ENCODE measurements around the gene MAK. TPM values are rescaled to one million over a fixed set of nuclear protein-coding genes. Genes with fewer than 3 reads are reported as not detected.
"Not testable (repeated sequence)": the region's sequence is repeated elsewhere in the genome, so short reads cannot be mapped to it uniquely, and the experiment has no call there.

MAK gene
- 0.10 and 0.17 TPM in 2 replicates for total RNA-seq

DNA sequence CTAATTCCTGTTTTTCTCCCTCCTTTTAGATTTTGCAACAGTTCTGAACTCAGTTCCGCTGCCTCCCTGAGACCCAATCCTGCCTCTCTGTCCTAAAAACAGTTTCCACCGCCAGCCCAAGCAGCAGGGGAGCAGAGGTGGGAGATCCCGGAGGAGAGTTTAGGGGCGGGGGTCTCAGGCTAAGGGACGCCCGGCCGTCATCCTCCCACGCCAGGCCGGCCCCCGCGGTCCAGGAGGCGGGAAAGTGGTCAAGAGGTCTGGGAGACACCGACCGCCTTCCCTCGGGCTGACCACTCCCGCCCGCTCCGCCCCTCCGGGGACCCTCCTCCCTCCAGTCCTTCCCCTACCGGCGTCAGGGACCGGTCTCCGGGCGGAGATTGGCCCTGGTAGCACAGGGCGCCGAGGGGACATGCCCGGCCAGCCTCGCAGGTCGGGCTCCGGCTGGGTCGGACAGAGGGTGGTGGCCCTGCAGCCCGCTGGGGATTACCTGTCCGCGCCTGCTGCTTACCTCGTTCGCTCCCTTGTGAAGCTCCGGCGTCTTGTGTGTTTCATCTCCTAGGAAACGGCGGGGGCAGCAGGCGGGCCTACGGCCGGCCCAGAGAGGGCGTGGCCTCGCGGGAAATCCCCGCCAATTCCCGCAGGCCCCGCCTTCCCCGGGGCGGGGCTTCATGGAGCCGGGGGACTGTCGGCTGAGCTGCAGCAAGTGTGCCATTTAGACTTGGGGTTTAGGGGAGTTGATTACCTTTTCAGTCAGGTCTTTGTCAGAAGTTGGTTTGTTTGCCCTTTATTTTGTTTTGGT lies at the start of gene MAK:
TSS of gene MAK (minus strand) at position 545 of the 799 bp plus-strand sequence. CDS start 7,891 bp downstream, outside the sequence.
- peak; percentile 82 for DNase-seq (ENCODE audit: low read depth)

- DNase-seq (ENCODE audit: low read depth), result peak; percentile 75
Measured at GRCh38 chr6:10886691-10887502, 48.6 kb upstream of the MAK start, which contains the start of gene SYCP2L. SYCP2L (plus strand) TSS chr6:10887052; CDS start chr6:10887127, 75 bp downstream.

GRCh38 chr6:10886365-10886690 lies 48.0 kb upstream of the MAK start:
- not testable (repeated sequence) for DNase-seq (ENCODE audit: low read depth)

GRCh38 chr6:10884245-10884972 lies 46.1 kb upstream of the MAK start:
- DNase-seq (ENCODE audit: low read depth), result no peak

DNA sequence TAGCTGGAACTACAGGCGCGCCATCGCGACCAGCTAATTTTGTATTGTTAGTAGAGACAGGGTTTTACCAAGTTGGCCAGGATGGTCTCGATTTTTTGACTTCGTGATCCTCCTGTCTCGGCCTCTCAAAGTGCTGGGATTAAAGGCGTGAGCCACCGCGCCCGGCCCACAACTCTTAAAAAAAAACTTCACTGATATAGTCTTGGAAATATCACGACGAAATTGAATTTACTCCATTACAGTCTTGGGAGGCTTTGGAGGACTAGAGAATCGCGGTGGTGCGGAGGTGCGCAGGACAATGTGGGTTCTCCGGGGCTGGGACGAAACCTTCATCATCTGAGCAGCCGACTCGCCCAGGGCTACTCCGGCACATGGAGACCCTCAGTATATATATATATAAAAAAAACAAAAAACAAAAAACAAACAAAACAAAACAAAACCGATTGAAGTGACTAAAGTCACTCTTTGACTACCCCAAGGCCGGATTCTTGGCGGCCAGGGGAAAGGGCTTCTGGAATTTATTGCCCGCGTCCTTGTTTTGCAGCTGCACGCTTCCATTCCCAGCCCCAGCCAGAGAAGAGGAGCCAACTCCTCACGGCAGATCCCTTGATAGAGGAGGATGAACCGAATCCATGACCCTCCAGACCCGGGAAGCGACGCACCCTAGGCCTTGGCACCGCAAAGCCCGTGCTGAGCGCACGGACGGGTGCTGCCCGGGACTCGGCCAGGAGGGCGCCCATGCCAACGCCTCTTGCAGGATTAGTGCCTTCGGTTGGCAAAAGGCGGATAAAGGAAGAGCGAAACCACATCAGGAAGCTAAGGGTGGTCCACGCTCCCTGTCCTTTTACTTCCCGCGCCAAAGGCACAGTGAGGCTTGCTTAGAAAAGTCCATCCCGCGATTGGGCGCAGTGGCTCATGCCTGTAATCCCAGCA lies 45.2 kb upstream of the MAK start:
- DNase-seq (ENCODE audit: low read depth), result no peak

GRCh38 chr6:10882657-10883171 lies 44.4 kb upstream of the MAK start:
- DNase-seq (ENCODE audit: low read depth), result no peak

- DNase-seq (ENCODE audit: low read depth), result not testable (repeated sequence)
Measured at GRCh38 chr6:10882253-10882630, 43.9 kb upstream of the MAK start.

DNA sequence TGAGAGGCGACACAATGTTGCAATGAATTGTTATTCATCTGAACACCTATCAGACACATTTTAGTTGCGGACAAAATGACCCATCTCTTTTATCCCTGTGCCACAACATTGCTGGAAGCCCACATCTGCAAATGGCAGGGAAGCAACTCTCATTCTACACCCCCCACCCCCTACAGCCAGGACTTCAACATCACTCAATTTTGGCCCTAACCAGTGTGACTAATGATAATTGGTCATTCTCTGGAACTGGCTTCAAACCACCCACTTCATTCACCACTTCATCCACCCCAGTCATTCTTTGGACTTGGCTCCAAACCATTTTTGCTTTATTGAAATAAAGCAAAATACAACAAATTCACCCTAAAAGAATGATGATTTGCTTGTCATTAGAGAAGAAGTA lies 42.0 kb upstream of the MAK start:
- DNase-seq (ENCODE audit: low read depth), result no peak

DNA sequence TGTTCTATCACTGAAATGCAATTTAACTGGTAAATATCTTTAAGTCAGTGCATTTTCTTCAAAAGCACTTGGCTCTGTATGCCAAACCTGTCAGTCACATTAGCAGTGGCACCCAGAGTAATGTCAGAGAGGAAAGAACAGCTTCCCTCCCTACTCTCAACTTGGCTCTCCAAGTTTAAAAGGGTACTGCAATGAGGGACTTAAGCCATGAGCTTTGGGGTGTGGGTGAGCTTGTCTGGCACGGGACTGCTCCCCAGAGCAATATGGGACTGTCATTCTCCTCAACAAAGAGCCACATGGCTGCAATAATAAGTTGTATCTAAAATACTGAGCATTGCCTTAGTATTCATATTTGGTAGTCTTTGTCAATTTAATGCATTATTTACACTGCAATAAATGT lies 39.5 kb upstream of the MAK start:
- DNase-seq (ENCODE audit: low read depth), result no peak

DNA sequence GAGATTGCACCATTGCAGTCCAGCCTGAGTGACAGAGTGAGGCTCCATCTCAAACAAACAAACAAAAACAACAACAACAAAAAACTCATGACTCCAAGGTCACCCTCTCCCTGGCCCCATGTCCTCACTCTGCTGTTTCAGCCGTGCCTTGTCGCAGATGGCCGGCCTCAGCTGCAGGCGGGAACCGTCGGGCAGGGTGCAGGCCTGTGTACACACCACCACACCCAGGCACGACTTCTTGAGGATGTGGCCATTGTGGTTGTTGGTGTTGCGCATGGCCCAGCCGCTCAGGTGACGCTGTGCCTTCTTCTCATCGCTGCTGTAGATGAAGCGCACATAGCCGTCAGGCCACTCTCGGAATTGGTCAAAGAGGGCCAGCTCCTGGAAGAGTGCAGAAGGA lies 38.7 kb upstream of the MAK start:
- DNase-seq (ENCODE audit: low read depth), result no peak

- no peak for DNase-seq (ENCODE audit: low read depth)
Measured at GRCh38 chr6:10875026-10875425, 36.7 kb upstream of the MAK start.

DNA sequence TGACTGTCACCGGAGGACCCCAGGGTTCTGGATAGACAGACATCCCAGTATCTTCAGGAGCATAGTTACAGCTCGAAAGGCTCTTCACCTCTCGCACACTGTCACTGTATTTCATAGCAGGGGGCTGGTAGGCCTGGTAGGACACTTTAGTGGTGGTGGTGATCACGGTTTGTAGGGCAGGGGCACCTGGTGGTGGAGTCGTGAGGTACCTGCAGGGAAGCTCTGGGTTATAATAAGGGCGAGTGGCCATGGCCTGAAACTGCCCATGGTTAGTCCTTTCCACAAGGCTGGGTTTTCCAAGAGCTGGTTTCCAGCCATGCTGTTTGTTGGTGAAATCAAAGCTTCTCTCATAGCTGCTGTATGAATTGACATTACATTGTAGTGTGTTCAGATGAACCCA lies 35.9 kb upstream of the MAK start:
- no peak for DNase-seq (ENCODE audit: low read depth)

DNA sequence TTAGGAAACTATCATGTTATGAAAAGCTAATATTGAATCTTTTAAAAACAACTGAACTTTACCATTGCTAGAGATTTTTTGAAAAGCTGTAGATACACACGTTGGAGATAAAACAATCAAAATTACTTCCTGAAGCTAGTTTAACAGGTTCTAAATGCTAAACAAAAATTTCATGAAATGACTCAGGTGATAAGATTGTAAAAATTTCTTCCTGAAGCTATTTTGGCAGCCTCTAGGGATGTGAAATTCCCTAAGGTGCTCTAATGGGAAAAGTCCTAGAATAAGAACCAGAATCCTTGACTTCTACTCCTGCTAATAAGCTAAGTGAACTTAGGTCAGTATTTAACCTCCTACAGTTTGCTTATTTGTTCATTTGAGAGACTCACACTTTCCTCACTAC lies 35.0 kb upstream of the MAK start:
- peak; percentile 43 for DNase-seq (ENCODE audit: low read depth)

GRCh38 chr6:10867952-10868351 lies 29.6 kb upstream of the MAK start:
- DNase-seq (ENCODE audit: low read depth), result no peak

- DNase-seq (ENCODE audit: low read depth), result not testable (repeated sequence)
Measured at GRCh38 chr6:10866709-10867108, 28.4 kb upstream of the MAK start.

- DNase-seq (ENCODE audit: low read depth), result not testable (repeated sequence)
Measured at GRCh38 chr6:10863031-10863430, 24.7 kb upstream of the MAK start.

DNA sequence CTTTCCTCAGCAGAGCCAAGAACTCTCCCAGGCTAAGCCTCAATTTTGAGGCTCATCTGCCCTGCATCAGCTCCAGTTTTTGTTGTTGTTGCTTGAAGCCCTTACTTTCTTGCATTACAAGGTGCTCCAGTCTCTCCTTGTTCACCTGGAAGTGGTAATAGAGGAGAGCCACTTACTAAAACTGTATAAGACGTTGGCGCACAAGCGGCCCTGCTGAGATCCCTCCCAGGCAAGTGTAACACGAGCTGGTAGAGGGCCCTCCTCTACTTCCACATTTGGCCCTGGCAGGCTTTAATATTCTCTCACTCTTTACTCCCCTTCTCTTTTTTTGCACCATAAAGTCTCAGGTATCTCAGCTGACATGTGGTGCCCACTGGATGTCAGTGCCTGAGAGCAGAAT lies 24.0 kb upstream of the MAK start:
- no peak for DNase-seq (ENCODE audit: low read depth)

DNA sequence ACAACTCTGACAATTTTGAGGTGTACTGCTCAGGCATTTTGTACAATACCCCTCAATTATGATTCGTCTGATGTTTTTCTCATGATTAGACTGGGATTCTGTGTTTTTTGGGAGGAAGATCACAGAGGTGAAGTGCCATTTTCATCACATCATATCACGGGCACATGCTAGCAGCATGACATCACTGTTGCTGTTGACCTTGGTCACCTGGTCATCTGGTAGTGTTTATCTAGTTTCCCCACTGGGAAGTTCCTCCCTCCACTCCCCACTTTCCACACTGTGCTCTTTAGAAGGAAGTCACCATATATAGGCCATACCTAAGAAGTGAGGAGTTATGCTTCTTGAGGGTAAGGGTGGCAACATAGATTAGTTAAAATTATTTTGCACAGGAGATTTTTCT lies 22.7 kb upstream of the MAK start:
- DNase-seq (ENCODE audit: low read depth), result no peak

DNA sequence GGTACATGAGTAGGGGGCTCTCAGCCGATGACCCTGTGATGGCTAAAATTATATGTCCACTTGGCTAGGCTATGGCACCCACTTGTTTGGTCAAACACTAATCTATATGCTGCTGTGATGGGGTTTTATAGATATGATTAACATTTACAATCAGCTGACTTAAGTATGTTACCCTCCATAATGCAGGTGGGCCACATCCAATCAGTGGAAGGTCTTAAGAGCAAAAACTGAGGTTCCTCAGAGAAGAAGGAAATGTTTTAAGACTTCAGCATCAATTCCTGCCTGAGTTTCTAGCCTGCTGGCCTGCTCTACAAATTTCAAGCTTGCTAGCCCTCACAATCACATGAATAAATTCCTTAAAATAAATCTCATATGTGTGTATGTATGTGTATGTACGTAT lies 18.9 kb upstream of the MAK start:
- no peak for DNase-seq (ENCODE audit: low read depth)

GRCh38 chr6:10854922-10855632 lies 16.7 kb upstream of the MAK start:
- DNase-seq (ENCODE audit: low read depth), result no peak

Data from renal cortical epithelial cell (primary cell).